Pancreas (tissue), 10 donors: ENCODE measurements around the gene RC3H1. TPM values are rescaled to one million over a fixed set of nuclear protein-coding genes. Genes with fewer than 3 reads are reported as not detected.
A peak's percentile ranks its signal among the peaks of the same experiment; 100 is the strongest.

ENCODE experiments used
- ATAC-seq, 4 donors: fragments of 200-7000 bp; cut with Tn5 transposase; one replicate each; pipeline versions ENCODE4 v1.8.0 to v1.9.1; 2020; ENCODE audit warnings: mild to moderate bottlenecking in 4 of 4, moderate library complexity in 4 of 4
- DNase-seq, 6 donors: peaks; one replicate each; pipeline ENCODE4 v3.0.0-alpha.2; 2020
- FAIRE-seq: peaks from 2 replicates; lab custom pipeline; 2012; peaks lifted over from hg19 to GRCh38; lab: Jason Lieb, UNC
- H3K27ac ChIP-seq, 4 donors: fragments of 200-600 bp; sonication (generic); 1 replicate in 3 of 4; 2 replicates in 1 of 4; pipeline versions ENCODE4 v1.5.0 to v1.8.0; 2020
- H3K27me3 ChIP-seq, 4 donors: fragments of 200-600 bp; one replicate each; pipeline ENCODE4 v1.8.0; 2021
- H3K36me3 ChIP-seq, 3 donors: fragments of 200-600 bp; sonication (generic) in 1 of 3; one replicate each; pipeline versions ENCODE4 v1.5.0 to v1.8.0; 2020 to 2021
- H3K4me1 ChIP-seq, 3 donors: fragments of 200-600 bp; one replicate each; pipeline ENCODE4 v1.8.0; 2021
- H3K4me3 ChIP-seq, 4 donors: fragments of 200-600 bp; sonication (generic) in 2 of 4; one replicate each; pipeline versions ENCODE4 v1.5.0 to v1.8.0; 2020 to 2021
- H3K9me3 ChIP-seq, 4 donors: fragments of 200-600 bp; one replicate each; pipeline ENCODE4 v1.8.0; 2021
- WGBS, 2 donors: extraction: QIAGEN DNeasy Blood & Tissue Kit; methylation state at CpG; one replicate each; pipeline ENCODE4 v1.1.7; 2013; 5-methylcytosine and 5-hydroxymethylcytosine counted together
- intact Hi-C, 3 donors: fragments of 100-400 bp; cut with DNase I; formaldehyde crosslinking; loops; one replicate each; pipeline versions ENCODE4 v1.11.1 to v1.14.2; 2022
- polyA plus RNA-seq, 2 donors: library from polyadenylated mRNA; stranded (reverse); fragments of 200-250 nt; gene quantifications; one replicate each; pipeline ENCODE4 v1.2.3, GENCODE V29; 2013
- total RNA-seq, 6 donors: library from RNA; stranded (reverse); fragmentation: NEBNext Ultra II Directional in 4 of 6; extraction: Animal tissue kit (Norgen Biotek cat#: 25700) in 4 of 6; gene quantifications; one replicate each; pipeline versions ENCODE4 v1.2.1 to v1.2.4, GENCODE V29; 2021 to 2023
- TF ChIP-seq, protein P1 (sequence below), 4 donors: fragments of 200-600 bp; sonication (generic) in 3 of 4; IDR thresholded peaks; one replicate each; pipeline versions ENCODE4 v1.5.0 to v1.8.0; 2021; ENCODE audit warnings: antibody characterized with exemption in 4 of 4
- donor health status: healthy with polysubstance abuse.
- donor health status: DM: no; HTN: no; CAD: no; lungs with moderate emphysema.
- donor health status: DM: no; HTN: no; CAD: no.
- donor health status: control.
- donor health status: control.
- donor health status: Bipolar disorder and iron deficiency.
- donor health status: DM: yes; HTN: yes; CAD: no.
- donor health status: DM: no; HTN: no; CAD: no.
- donor health status: DM: no; HTN: no; CAD: no.
- donor health status: DM: yes; HTN: yes; CAD: no.

The RC3H1 gene
- total and polyA plus RNA-seq, 8 donors: 2.7 to 27.9 (median 14.9) TPM

DNA sequence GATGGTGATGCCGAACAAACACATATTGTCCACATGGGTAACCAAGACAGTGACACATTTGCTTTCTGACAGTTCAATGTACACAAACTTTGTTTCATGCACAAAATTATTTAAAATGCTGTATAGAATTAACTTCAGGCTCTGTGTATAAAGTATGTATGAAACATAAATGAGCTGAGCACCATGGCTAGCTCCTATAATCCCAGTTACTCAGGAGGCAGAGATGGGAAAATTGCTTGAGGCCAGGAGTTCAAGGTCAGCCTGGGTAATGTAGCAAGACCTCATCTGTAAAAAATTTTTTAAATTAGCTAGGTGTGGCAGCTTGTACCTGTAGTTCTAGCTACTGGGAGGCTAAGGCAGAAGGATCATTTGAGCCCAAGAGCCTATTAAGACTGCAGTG lies 19.2 kb upstream of the RC3H1 start:
- TF ChIP-seq, protein P1, sequence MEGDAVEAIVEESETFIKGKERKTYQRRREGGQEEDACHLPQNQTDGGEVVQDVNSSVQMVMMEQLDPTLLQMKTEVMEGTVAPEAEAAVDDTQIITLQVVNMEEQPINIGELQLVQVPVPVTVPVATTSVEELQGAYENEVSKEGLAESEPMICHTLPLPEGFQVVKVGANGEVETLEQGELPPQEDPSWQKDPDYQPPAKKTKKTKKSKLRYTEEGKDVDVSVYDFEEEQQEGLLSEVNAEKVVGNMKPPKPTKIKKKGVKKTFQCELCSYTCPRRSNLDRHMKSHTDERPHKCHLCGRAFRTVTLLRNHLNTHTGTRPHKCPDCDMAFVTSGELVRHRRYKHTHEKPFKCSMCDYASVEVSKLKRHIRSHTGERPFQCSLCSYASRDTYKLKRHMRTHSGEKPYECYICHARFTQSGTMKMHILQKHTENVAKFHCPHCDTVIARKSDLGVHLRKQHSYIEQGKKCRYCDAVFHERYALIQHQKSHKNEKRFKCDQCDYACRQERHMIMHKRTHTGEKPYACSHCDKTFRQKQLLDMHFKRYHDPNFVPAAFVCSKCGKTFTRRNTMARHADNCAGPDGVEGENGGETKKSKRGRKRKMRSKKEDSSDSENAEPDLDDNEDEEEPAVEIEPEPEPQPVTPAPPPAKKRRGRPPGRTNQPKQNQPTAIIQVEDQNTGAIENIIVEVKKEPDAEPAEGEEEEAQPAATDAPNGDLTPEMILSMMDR (IDR thresholded peaks at IDR 0.05): no peak
- no peak for ATAC-seq
- Histone ChIP-seq H3K27ac (no peak overlapping the region), H3K27me3 (no peaks in the 10 kb centered on the region), H3K4me1 (no peaks in the 10 kb centered on the region), H3K36me3 (no peaks in the 10 kb centered on the region), H3K9me3 (no peaks in the 10 kb centered on the region), H3K4me3 (no peak overlapping the region)
- FAIRE-seq: no peak
- intact Hi-C loops: no loop called here
- WGBS, 2 donors: 93 to 97% methylated on average over 1 of the region's 1 CpG
- no peak for DNase-seq

DNA sequence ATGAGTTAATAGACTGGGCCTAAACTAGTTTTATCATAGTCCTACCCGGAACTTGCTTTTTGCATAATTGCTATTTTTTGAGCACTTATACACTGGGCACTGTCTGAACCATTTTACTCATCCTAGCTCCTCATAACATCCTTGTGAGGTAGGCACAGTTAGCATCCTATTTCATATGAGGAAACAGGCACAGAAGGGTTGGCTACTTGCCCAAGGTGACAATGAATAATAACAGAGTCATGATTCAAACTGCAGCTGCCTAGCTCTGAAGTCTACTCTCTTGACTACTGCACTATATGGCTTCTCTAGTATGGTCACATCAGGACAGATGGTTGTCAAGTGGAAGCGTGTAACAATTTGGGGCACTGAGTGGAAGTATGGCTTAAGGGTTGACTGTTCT lies 18.2 kb upstream of the RC3H1 start:
- ATAC-seq: peak in 3 of 4 donors; percentile 56 to 77 (median 56)
- intact Hi-C loops: no loop called here
- H3K36me3 ChIP-seq: no peaks in the 10 kb centered on the region
- H3K27ac ChIP-seq: no peak overlapping the region
- no peak overlapping the region for H3K4me3 ChIP-seq
- H3K9me3 ChIP-seq: no peaks in the 10 kb centered on the region
- TF ChIP-seq, protein P1 (IDR thresholded peaks at IDR 0.05): no peak
- WGBS, 2 donors: 74 to 77% methylated on average over 2 of the region's 2 CpGs
- no peaks in the 10 kb centered on the region for H3K4me1 ChIP-seq
- no peak for DNase-seq
- H3K27me3 ChIP-seq: no peaks in the 10 kb centered on the region
- no peak for FAIRE-seq

DNA sequence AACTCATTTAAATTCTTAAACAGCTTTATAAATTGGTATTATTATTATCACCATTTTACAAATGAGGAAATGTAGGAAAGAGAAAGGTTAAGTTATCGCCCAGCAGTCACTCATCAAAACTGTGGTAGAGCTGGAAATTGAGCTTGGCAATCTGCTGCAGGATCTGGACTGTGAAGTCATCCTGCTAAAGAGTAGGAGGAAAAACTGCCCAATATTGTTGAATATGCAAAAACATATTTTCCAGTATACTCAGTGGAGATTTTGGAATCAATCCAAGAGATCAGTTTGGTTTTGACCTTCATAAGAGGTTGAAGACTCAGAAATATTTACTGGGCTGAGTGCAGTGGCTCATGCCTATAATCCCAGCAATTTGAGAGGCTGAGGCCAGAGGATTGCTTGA lies 16.9 kb upstream of the RC3H1 start:
- intact Hi-C loops: no loop called here
- Histone ChIP-seq H3K4me3 (no peak overlapping the region), H3K4me1 (no peaks in the 10 kb centered on the region), H3K27ac (no peak overlapping the region), H3K9me3 (no peaks in the 10 kb centered on the region), H3K36me3 (no peaks in the 10 kb centered on the region), H3K27me3 (no peaks in the 10 kb centered on the region)
- TF ChIP-seq, protein P1 (IDR thresholded peaks at IDR 0.05): no peak
- WGBS, 2 donors: 88 to 97% methylated on average over 1 of the region's 1 CpG
- no peak for DNase-seq
- no peak for FAIRE-seq
- no peak for ATAC-seq

DNA sequence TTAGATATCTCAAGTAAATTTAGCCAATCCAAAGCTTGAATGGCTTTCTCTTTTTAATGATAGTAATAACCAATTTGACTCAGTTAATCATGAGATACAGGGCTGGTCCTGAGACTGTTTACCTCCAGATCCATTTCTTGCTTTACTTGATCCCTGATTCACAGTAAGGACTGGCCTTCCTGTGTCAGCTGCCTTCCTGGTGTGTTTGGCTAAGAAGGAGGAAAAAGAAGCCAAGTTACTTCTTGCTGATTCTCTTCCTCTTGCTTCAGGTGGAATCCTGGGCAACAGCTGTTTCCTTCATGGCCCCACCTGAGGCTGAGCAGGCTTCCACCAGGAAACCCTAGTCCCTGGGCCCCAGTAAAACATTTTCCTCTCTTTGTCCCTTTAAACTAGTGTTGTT lies 14.6 kb upstream of the RC3H1 start:
- H3K27me3 ChIP-seq: no peaks in the 10 kb centered on the region
- TF ChIP-seq, protein P1 (IDR thresholded peaks at IDR 0.05): no peak
- intact Hi-C loops: no loop called here
- FAIRE-seq: no peak
- H3K27ac ChIP-seq: no peak overlapping the region
- no peak overlapping the region for H3K4me3 ChIP-seq
- no peaks in the 10 kb centered on the region for H3K4me1 ChIP-seq
- no peak for ATAC-seq
- H3K9me3 ChIP-seq: no peaks in the 10 kb centered on the region
- DNase-seq: no peak
- H3K36me3 ChIP-seq: no peaks in the 10 kb centered on the region

DNA sequence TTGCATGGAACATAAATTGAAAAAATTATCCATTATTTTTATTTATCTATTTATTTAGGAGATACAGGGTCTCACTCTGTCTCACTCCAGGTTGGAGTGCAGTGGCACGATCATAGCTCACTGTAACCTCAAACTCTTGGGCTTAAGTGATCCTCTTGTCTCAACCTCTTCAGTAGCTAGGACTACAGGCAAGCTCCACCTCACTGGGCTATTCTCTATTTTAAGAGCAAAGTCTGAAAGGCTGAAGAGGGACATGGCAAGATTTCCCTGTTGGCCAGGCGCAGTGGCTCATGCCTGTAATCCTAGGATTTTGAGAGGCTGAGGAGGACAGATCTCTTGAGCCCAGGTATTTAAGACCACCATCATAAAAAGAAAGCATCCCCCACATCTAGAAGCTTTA lies 14.0 kb upstream of the RC3H1 start:
- Histone ChIP-seq H3K4me3 (no peak overlapping the region), H3K4me1 (no peaks in the 10 kb centered on the region), H3K9me3 (no peaks in the 10 kb centered on the region), H3K36me3 (no peaks in the 10 kb centered on the region), H3K27me3 (no peaks in the 10 kb centered on the region), H3K27ac (no peak overlapping the region)
- intact Hi-C loops: no loop called here
- 94 to 97% methylated on average over 2 of the region's 2 CpGs for WGBS, 2 donors
- TF ChIP-seq, protein P1 (IDR thresholded peaks at IDR 0.05): no peak
- ATAC-seq (no peak), FAIRE-seq (no peak), DNase-seq (no peak)
